SK-N-SH (cell line): Measurements from ENCODE around the gene RNF169. TPM values are rescaled to one million over a fixed set of nuclear protein-coding genes. Genes with fewer than 3 reads are reported as not detected.
A peak's percentile ranks its signal among the peaks of the same experiment; 100 is the strongest.

Experiments
- CTCF ChIA-PET: fragments of 300-600, 350-600 bp; formaldehyde crosslinking; extraction: SDS; loops from one replicate; lab custom pipeline; 2021; lab: Yijun Ruan, JAX
- POLR2A ChIA-PET: fragments of 350-600 bp; sonication (Branson Sonifier 250); formaldehyde crosslinking; extraction: SDS; loops from one replicate; lab custom pipeline; 2020; ENCODE audit warnings: antibody characterized with exemption, inconsistent platforms; lab: Yijun Ruan, JAX
- DNase-seq: peaks from one replicate; pipeline ENCODE4 v3.0.0; 2012
- H2AFZ ChIP-seq: fragments of 200-600 bp; sonication (generic); 2 replicates; pipeline ENCODE4 v1.8.1; 2016; ENCODE audit warnings: antibody characterized with exemption, mild to moderate bottlenecking, low read depth
- H3F3A ChIP-seq: fragments of 200-600 bp; sonication (generic); replicated peaks from 2 replicates; pipeline ENCODE3; 2016; ENCODE audit warnings: antibody characterized with exemption, mild to moderate bottlenecking; ENCODE audit not compliant: insufficient read depth
- H3K27ac ChIP-seq, 2 experiments: fragments of 200-500 bp in 1 of 2; fragments of 200-600 bp in 1 of 2; sonication (Bioruptor generic) in 1 of 2; sonication (generic), shearing (Covaris generic) in 1 of 2; 2 replicates each; pipeline versions ENCODE4 v1.5.1 to v1.6.1; 2014 to 2016; ENCODE audit warnings: low read depth in 2 of 2, inconsistent platforms in 1 of 2, low read length in 1 of 2, mild to moderate bottlenecking in 1 of 2, mixed read lengths in 1 of 2
- H3K27me3 ChIP-seq: fragments of 200-600 bp; sonication (generic), shearing (Covaris generic); 2 replicates; pipeline ENCODE4 v1.6.1; 2016; ENCODE audit warnings: mixed run types; ENCODE audit not compliant: insufficient read depth
- H3K36me3 ChIP-seq, 2 experiments: fragments of 200-500 bp in 1 of 2; fragments of 200-600 bp in 1 of 2; sonication (Bioruptor generic) in 1 of 2; sonication (generic) in 1 of 2; replicated peaks in 1 of 2; 2 replicates each; pipeline versions ENCODE3 to v1.5.1; 2014 to 2016; ENCODE audit warnings: low read length in 1 of 2, mild to moderate bottlenecking in 1 of 2; ENCODE audit not compliant: insufficient read depth in 2 of 2, control insufficient read depth in 1 of 2
- H3K4me1 ChIP-seq, 2 experiments: fragments of 200-500 bp in 1 of 2; fragments of 200-600 bp in 1 of 2; sonication (Bioruptor generic) in 1 of 2; sonication (generic), shearing (Covaris generic) in 1 of 2; 2 replicates each; pipeline versions ENCODE4 v1.5.1 to v1.6.1; 2014 to 2016; ENCODE audit warnings: low read depth in 1 of 2, low read length in 1 of 2, mixed run types in 1 of 2; ENCODE audit not compliant: insufficient read depth in 2 of 2, control insufficient read depth in 1 of 2
- H3K4me2 ChIP-seq: fragments of 200-600 bp; sonication (generic), shearing (Covaris generic); 2 replicates; pipeline ENCODE4 v1.6.1; 2017; ENCODE audit warnings: mixed run types
- H3K4me3 ChIP-seq, 2 experiments: fragments of 200-500 bp in 1 of 2; fragments of 200-600 bp in 1 of 2; sonication (Bioruptor generic) in 1 of 2; sonication (generic), shearing (Covaris generic) in 1 of 2; 2 replicates each; pipeline versions ENCODE4 v1.5.1 to v1.8.1; 2014 to 2016; ENCODE audit warnings: low read depth in 2 of 2, inconsistent platforms in 1 of 2, low read length in 1 of 2, mild to moderate bottlenecking in 1 of 2, mixed read lengths in 1 of 2, moderate library complexity in 1 of 2
- H3K79me2 ChIP-seq: fragments of 200-600 bp; sonication (generic); 2 replicates; pipeline ENCODE4 v1.8.1; 2017; ENCODE audit warnings: mild to moderate bottlenecking; ENCODE audit not compliant: insufficient read depth
- H3K9ac ChIP-seq: fragments of 200-600 bp; sonication (generic); 2 replicates; pipeline ENCODE4 v1.6.1; 2017; ENCODE audit warnings: mixed run types
- H3K9me2 ChIP-seq: fragments of 200-600 bp; sonication (generic); 2 replicates; pipeline ENCODE4 v1.6.1; 2017; ENCODE audit warnings: mixed run types
- H3K9me3 ChIP-seq: fragments of 200-600 bp; sonication (generic); 2 replicates; pipeline ENCODE4 v1.6.1; 2017; ENCODE audit warnings: mixed run types, mild to moderate bottlenecking, moderate library complexity
- H4K20me1 ChIP-seq: fragments of 200-600 bp; sonication (generic); 2 replicates; pipeline ENCODE4 v1.6.1; 2017; ENCODE audit warnings: mild to moderate bottlenecking, mixed run types; ENCODE audit not compliant: insufficient read depth
- CHD2 ChIP-seq: fragments of 150-350 bp; IDR thresholded peaks from 2 replicates; pipeline ENCODE4 v1.6.1; 2018; ENCODE audit warnings: low read length; ENCODE audit not compliant: partially characterized antibody
- ELF1 ChIP-seq: IDR thresholded peaks from 2 replicates; pipeline ENCODE4 v1.4.0; 2012
- EP300 ChIP-seq, 2 experiments: IDR thresholded peaks; 2 replicates each; pipeline versions ENCODE4 v1.4.0 to v1.6.1; 2012; ENCODE audit warnings: borderline replicate concordance in 1 of 2, low read depth in 1 of 2, low read length in 1 of 2
- GATA2 ChIP-seq: sonication (generic); formaldehyde crosslinking; IDR thresholded peaks from 2 replicates; pipeline ENCODE4 v1.5.0; 2020; ENCODE audit warnings: mild to moderate bottlenecking, missing genetic modification reagents
- JUND ChIP-seq: IDR thresholded peaks from 2 replicates; pipeline ENCODE4 v1.4.0; 2012
- MEF2A ChIP-seq: IDR thresholded peaks from 2 replicates; pipeline ENCODE4 v1.4.0; 2012; ENCODE audit warnings: low read depth, borderline replicate concordance
- POLR2AphosphoS5 ChIP-seq: IDR thresholded peaks from 2 replicates; pipeline ENCODE4 v1.6.1; 2012; ENCODE audit warnings: low read depth, low read length
- RCOR1 ChIP-seq: fragments of 150-350 bp; IDR thresholded peaks from 2 replicates; pipeline ENCODE4 v1.6.1; 2017; ENCODE audit warnings: antibody characterized with exemption, low read length
- RFX5 ChIP-seq: IDR thresholded peaks from 2 replicates; pipeline ENCODE4 v1.6.1; 2012; ENCODE audit warnings: mild to moderate bottlenecking, improper control_type of control experiment, low read length
- RXRA ChIP-seq: IDR thresholded peaks from 2 replicates; pipeline ENCODE4 v1.4.0; 2012; ENCODE audit warnings: low read depth, mild to moderate bottlenecking, borderline replicate concordance
- TAF1 ChIP-seq: IDR thresholded peaks from 2 replicates; pipeline ENCODE4 v1.6.1; 2012; ENCODE audit warnings: low read depth, mild to moderate bottlenecking, low read length, moderate library complexity, borderline replicate concordance
- TCF12 ChIP-seq: IDR thresholded peaks from 2 replicates; pipeline ENCODE4 v1.4.0; 2012
- TEAD4 ChIP-seq: IDR thresholded peaks from 2 replicates; pipeline ENCODE4 v1.4.0; 2012; ENCODE audit warnings: mild to moderate bottlenecking, borderline replicate concordance; ENCODE audit not compliant: insufficient read depth
- YY1 ChIP-seq: IDR thresholded peaks from 2 replicates; pipeline ENCODE4 v1.4.0; 2012; ENCODE audit warnings: low read depth, mild to moderate bottlenecking
- WGBS: methylation state at CpG from one replicate; pipeline ENCODE4 v1.1.6; 2017; ENCODE audit warnings: low lambda C conversion rate; 5-methylcytosine and 5-hydroxymethylcytosine counted together
- polyA plus RNA-seq, 3 experiments: library from polyadenylated mRNA; depleted of rRNA; stranded (reverse); fragments of >200 nt; gene quantifications; 2 replicates each; pipeline ENCODE4 v1.2.3, GENCODE V29; 2012
- TF ChIP-seq, protein P1 (sequence below): fragments of 150-350 bp; IDR thresholded peaks from 2 replicates; pipeline ENCODE4 v1.6.1; 2017; ENCODE audit warnings: antibody characterized with exemption, low read length, low read depth, borderline replicate concordance
- TF ChIP-seq, protein P2 (sequence below): fragments of 150-350 bp; IDR thresholded peaks from 2 replicates; pipeline ENCODE4 v1.6.1; 2016; ENCODE audit warnings: mild to moderate bottlenecking, low read depth, low read length
- TF ChIP-seq, protein P3 (sequence below): fragments of 200-600 bp; sonication (generic); IDR thresholded peaks from 2 replicates; pipeline ENCODE4 v1.6.1; 2017; ENCODE audit warnings: antibody characterized with exemption, mild to moderate bottlenecking, moderate library complexity
- TF ChIP-seq, protein P4 (sequence below): IDR thresholded peaks from 2 replicates; pipeline ENCODE4 v1.6.1; 2012; ENCODE audit warnings: mild to moderate bottlenecking, low read depth, low read length, moderate library complexity
- TF ChIP-seq, protein P5 (sequence below): IDR thresholded peaks from 2 replicates; pipeline ENCODE4; 2012
- TF ChIP-seq, protein P6 (sequence below): IDR thresholded peaks from 2 replicates; pipeline ENCODE4 v1.4.0; 2012; ENCODE audit warnings: low read depth, borderline replicate concordance

RNF169 gene
- polyA plus RNA-seq, 1 of the 3 experiments (the other 2 are of a cell fraction) = 2.2 TPM

DNA sequence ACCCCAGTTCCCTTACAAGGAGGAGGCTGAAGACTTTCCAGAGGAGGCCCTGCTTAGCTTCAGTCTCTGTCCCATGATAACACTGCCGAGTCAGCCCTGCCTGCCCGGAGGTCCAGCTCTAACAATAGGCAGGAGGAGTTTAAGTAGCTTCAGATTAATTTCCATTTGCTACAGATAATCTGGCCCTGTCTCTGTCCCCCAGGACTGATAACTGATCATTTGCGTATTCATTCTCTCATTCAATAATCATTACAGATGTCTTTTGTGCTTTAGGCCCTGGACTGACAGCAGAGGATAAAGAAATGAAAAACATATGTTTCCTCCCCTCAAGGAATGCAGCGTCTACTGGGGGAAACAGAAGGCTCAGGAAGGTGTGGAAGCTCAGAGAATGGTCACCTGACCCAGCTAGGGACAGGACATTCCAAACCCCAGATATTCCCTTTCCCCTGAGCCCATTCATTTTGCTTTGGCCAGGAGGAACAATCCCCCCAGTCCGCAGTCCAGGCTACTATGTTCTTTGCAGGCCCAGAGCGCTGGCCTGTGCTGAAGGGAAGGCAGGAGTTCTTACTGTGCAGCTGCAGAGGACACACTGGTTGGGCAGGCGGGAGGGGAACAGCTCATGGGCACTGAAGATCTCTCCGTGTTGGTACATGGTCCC lies 38.2 kb upstream of the RNF169 start:
- H3K4me1 ChIP-seq = peaks cover 9 to 19% of the 10 kb centered on the region in 2 experiments; a peak in 3 of 4 replicates
- H3K9me2 ChIP-seq = no peaks in the 10 kb centered on the region
- H3K27me3 ChIP-seq = no peaks in the 10 kb centered on the region
- no peaks in the 10 kb centered on the region for H3F3A ChIP-seq
- peak overlapping the region; percentile 27; the same call in 1 of the 2 replicates for H3K4me2 ChIP-seq
- H3K27ac ChIP-seq = peak overlapping the region; percentile 54 to 68
- TF ChIP-seq, protein P1, sequence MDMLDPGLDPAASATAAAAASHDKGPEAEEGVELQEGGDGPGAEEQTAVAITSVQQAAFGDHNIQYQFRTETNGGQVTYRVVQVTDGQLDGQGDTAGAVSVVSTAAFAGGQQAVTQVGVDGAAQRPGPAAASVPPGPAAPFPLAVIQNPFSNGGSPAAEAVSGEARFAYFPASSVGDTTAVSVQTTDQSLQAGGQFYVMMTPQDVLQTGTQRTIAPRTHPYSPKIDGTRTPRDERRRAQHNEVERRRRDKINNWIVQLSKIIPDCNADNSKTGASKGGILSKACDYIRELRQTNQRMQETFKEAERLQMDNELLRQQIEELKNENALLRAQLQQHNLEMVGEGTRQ = 0 out of 2 replicates have a peak, but pooled peaks have one; percentile 13
- TF ChIP-seq POLR2AphosphoS5 (peak; percentile 25; the same call in 1 of the 2 replicates), ELF1 (no peak), RXRA (no peak), MEF2A (no peak), TCF12 (peak; percentile 85), TEAD4 (no peak), TAF1 (no peak), JUND (no peak), RCOR1 (peak; percentile 95), EP300 (IDR thresholded peaks at IDR 0.05; ENCODE audit: borderline replicate concordance in 1 of 2, low read depth in 1 of 2, low read length in 1 of 2) (peak in 1 of 2 experiments; percentile 87; a peak in 2 of 4 replicates), CHD2 (peak; percentile 68), YY1 (no peak), GATA2 (CRISPR knock-in tag) (peak; percentile 91), RFX5 (no peak)
- TF ChIP-seq, protein P2, sequence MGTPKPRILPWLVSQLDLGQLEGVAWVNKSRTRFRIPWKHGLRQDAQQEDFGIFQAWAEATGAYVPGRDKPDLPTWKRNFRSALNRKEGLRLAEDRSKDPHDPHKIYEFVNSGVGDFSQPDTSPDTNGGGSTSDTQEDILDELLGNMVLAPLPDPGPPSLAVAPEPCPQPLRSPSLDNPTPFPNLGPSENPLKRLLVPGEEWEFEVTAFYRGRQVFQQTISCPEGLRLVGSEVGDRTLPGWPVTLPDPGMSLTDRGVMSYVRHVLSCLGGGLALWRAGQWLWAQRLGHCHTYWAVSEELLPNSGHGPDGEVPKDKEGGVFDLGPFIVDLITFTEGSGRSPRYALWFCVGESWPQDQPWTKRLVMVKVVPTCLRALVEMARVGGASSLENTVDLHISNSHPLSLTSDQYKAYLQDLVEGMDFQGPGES = no peak
- TF ChIP-seq, protein P3, sequence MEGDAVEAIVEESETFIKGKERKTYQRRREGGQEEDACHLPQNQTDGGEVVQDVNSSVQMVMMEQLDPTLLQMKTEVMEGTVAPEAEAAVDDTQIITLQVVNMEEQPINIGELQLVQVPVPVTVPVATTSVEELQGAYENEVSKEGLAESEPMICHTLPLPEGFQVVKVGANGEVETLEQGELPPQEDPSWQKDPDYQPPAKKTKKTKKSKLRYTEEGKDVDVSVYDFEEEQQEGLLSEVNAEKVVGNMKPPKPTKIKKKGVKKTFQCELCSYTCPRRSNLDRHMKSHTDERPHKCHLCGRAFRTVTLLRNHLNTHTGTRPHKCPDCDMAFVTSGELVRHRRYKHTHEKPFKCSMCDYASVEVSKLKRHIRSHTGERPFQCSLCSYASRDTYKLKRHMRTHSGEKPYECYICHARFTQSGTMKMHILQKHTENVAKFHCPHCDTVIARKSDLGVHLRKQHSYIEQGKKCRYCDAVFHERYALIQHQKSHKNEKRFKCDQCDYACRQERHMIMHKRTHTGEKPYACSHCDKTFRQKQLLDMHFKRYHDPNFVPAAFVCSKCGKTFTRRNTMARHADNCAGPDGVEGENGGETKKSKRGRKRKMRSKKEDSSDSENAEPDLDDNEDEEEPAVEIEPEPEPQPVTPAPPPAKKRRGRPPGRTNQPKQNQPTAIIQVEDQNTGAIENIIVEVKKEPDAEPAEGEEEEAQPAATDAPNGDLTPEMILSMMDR = no peak
- TF ChIP-seq, protein P4, sequence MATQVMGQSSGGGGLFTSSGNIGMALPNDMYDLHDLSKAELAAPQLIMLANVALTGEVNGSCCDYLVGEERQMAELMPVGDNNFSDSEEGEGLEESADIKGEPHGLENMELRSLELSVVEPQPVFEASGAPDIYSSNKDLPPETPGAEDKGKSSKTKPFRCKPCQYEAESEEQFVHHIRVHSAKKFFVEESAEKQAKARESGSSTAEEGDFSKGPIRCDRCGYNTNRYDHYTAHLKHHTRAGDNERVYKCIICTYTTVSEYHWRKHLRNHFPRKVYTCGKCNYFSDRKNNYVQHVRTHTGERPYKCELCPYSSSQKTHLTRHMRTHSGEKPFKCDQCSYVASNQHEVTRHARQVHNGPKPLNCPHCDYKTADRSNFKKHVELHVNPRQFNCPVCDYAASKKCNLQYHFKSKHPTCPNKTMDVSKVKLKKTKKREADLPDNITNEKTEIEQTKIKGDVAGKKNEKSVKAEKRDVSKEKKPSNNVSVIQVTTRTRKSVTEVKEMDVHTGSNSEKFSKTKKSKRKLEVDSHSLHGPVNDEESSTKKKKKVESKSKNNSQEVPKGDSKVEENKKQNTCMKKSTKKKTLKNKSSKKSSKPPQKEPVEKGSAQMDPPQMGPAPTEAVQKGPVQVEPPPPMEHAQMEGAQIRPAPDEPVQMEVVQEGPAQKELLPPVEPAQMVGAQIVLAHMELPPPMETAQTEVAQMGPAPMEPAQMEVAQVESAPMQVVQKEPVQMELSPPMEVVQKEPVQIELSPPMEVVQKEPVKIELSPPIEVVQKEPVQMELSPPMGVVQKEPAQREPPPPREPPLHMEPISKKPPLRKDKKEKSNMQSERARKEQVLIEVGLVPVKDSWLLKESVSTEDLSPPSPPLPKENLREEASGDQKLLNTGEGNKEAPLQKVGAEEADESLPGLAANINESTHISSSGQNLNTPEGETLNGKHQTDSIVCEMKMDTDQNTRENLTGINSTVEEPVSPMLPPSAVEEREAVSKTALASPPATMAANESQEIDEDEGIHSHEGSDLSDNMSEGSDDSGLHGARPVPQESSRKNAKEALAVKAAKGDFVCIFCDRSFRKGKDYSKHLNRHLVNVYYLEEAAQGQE = no peak
- TF ChIP-seq, protein P5, sequence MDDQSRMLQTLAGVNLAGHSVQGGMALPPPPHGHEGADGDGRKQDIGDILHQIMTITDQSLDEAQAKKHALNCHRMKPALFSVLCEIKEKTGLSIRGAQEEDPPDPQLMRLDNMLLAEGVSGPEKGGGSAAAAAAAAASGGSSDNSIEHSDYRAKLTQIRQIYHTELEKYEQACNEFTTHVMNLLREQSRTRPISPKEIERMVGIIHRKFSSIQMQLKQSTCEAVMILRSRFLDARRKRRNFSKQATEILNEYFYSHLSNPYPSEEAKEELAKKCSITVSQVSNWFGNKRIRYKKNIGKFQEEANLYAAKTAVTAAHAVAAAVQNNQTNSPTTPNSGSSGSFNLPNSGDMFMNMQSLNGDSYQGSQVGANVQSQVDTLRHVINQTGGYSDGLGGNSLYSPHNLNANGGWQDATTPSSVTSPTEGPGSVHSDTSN = 0 out of 2 replicates have a peak, but pooled peaks have one; percentile 12
- TF ChIP-seq, protein P6, sequence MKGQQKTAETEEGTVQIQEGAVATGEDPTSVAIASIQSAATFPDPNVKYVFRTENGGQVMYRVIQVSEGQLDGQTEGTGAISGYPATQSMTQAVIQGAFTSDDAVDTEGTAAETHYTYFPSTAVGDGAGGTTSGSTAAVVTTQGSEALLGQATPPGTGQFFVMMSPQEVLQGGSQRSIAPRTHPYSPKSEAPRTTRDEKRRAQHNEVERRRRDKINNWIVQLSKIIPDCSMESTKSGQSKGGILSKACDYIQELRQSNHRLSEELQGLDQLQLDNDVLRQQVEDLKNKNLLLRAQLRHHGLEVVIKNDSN = peak; percentile 57; the same call in 1 of the 2 replicates
- no peaks in the 10 kb centered on the region for H4K20me1 ChIP-seq
- ChIA-PET CTCF (interaction anchor here (0.6 to 15.6 kb wide), 9 partner anchors 8 to 455 kb away, joined by 3 to 243 read pairs (median 4); no protein-coding TSS in a partner anchor), POLR2A (interaction anchor here (1.3 kb wide), 1 partner anchor 14 kb away, joined by 5 read pairs; no protein-coding TSS in a partner anchor)
- no peaks in the 10 kb centered on the region for H3K79me2 ChIP-seq
- H3K36me3 ChIP-seq = no peaks in the 10 kb centered on the region
- H3K9me3 ChIP-seq = no peaks in the 10 kb centered on the region
- DNase-seq = peak; percentile 72
- H3K4me3 ChIP-seq = no peak overlapping the region
- H3K9ac ChIP-seq = peak overlapping the region; percentile 43; the same call in 1 of the 2 replicates
- WGBS = 51% methylated on average over 8 of the region's 8 CpGs
- H2AFZ ChIP-seq = peak overlapping the region; percentile 64; the same call in 1 of the 2 replicates
